Measurements from ENCODE around the gene CCDC74A. TPM values are rescaled to one million over a fixed set of nuclear protein-coding genes. Genes with fewer than 3 reads are reported as not detected.
A peak's percentile ranks its signal among the peaks of the same experiment; 100 is the strongest.
"Not testable (repeated sequence)": the region's sequence is repeated elsewhere in the genome, so short reads cannot be mapped to it uniquely, and the experiment has no call there.

CCDC74A gene
- total RNA-seq, 1 experiment from 2014 or later: 7.8 TPM

DNA sequence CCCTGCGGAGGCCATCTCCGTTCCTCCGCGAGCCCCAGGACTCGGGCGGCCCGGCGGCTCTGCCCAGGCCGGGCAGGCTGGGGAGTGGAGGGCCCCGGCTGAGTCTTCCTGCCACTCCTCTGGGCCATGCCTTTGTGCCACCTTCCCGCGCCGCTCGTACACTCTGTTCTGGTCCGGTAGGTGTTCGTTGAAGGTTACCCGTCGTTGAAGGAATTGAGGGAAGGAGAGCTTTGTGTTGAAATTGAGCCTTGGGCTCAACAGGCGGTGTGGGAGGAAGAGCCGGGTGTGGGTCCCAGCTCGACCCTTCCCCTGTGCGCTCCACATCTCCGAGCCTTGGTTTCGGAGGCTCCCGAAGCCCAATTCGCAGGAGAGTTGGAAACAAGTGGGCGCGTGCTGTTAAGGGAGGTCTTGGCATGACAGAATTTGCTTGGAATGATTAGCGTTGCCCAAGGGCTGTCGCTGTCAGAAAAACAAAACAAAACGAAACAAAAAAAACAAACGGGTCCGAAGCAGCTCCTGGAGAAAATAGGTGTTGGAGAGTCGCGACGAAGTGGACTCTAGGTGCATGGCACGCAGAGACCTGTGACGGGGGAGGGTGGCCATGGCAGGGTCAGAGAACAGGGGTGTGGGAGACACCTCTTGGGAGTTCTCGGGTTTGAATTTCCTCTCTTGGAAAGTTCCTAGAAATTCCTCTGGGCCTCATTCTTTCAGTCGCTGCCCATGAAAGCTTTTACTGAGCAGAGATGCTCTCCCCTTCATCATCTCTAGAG, 34.3 kb upstream of the CCDC74A start:
- H3K27ac ChIP-seq (ENCODE audit: low read length): peak overlapping the region; percentile 44; the same call in 1 of the 2 replicates
- no peaks in the 10 kb centered on the region for H3K27me3 ChIP-seq (ENCODE audit: low read length)
- peak overlapping the region; percentile 93 for H3K9ac ChIP-seq (ENCODE audit: low read length)
- H3K79me2 ChIP-seq (ENCODE audit: low read length): peaks cover 85% of the 10 kb centered on the region
- H3K4me3 ChIP-seq (ENCODE audit: low read length): peak overlapping the region; percentile 91
- H3K36me3 ChIP-seq (ENCODE audit: insufficient read depth, low read length): no peaks in the 10 kb centered on the region; the same call in 1 of the 2 replicates
- H3K9me2 ChIP-seq (replicated peaks; ENCODE audit: insufficient read depth, low read length): no peaks in the 10 kb centered on the region
- peak; percentile 54 for DNase-seq
- peak overlapping the region; percentile 72; the same call in 1 of the 2 replicates for H2AFZ ChIP-seq (ENCODE audit: low read length)
- H3K4me2 ChIP-seq (ENCODE audit: low read depth, low read length, poor library complexity, severe bottlenecking): peak overlapping the region; percentile 76
- H4K20me1 ChIP-seq (ENCODE audit: insufficient read depth, low read depth, low read length): peaks cover 16% of the 10 kb centered on the region
- H3K9me3 ChIP-seq (ENCODE audit: low read length): no peaks in the 10 kb centered on the region
- peaks cover 51% of the 10 kb centered on the region for H3K4me1 ChIP-seq (ENCODE audit: low read length)

DNA sequence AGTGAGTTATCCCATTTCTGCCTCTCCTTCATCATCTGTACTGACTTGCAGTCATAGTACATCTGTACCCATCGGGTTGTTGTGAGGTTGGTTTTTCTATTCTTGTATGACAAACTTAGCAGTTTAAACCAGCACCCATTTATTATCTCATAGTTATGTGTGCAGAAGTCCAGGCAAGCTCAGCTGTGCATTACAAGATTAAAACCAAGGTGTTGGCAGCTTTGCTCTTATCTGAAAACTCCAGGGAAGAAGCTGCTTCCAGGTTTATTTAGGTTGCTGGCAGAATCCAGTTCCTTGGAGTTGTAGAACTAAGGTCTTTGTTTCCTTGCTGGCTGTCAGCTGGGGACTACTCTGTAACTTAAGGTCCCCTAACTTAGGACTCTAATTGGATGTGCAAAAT, 32.2 kb upstream of the CCDC74A start:
- not testable (repeated sequence) for H3K27ac ChIP-seq (ENCODE audit: low read length); H3K9me2 ChIP-seq (replicated peaks; ENCODE audit: insufficient read depth, low read length)

DNA sequence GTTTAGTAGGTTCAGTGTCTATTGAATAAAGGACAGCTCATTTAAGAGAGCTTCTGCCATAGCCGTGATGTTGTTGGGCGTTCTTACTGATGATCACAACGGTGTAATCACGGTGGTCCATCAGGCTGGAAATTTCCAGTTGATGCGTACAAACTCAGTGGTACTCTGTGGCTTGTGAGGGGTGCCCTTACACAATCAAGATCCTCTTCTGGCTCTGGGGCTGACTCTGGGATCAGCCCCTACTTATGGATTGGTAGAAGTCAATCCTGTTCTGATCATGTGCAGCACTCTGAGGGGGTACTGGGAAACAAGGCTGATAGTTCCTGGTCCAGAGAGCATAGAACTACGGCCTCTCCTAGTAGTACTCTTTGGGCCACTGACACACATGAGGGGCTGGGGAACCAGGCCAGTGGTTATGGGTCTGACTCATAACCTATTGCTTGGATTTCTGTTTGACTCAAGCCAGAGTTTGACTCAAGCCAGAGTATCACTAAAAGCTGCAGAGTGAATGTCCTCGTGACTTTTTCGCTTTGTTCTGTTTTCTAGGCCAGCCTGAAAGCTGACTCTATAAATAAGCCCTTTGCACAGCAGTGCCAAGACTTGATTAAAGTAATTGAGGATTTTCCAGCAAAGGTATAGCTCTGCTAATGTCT, 29.2 kb upstream of the CCDC74A start:
- H3K9me2 ChIP-seq (replicated peaks; ENCODE audit: insufficient read depth, low read length); H3K4me3 ChIP-seq (ENCODE audit: low read length); H3K36me3 ChIP-seq (ENCODE audit: insufficient read depth, low read length); H3K9me3 ChIP-seq (ENCODE audit: low read length); DNase-seq; H3K4me2 ChIP-seq (ENCODE audit: low read depth, low read length, poor library complexity, severe bottlenecking); H3K9ac ChIP-seq (ENCODE audit: low read length); H2AFZ ChIP-seq (ENCODE audit: low read length); H3K27me3 ChIP-seq (ENCODE audit: low read length); H3K27ac ChIP-seq (ENCODE audit: low read length): not testable (repeated sequence)
- peaks cover 58% of the 10 kb centered on the region for H3K79me2 ChIP-seq (ENCODE audit: low read length)
- peaks cover 34% of the 10 kb centered on the region for H3K4me1 ChIP-seq (ENCODE audit: low read length)
- H4K20me1 ChIP-seq (ENCODE audit: insufficient read depth, low read depth, low read length): peaks cover 16% of the 10 kb centered on the region

More for the DNA sequence above, 32.2 kb upstream of the CCDC74A start:
- H3K4me3 ChIP-seq (ENCODE audit: low read length); H3K9ac ChIP-seq (ENCODE audit: low read length); DNase-seq; H3K36me3 ChIP-seq (ENCODE audit: insufficient read depth, low read length); H3K4me2 ChIP-seq (ENCODE audit: low read depth, low read length, poor library complexity, severe bottlenecking); H3K27me3 ChIP-seq (ENCODE audit: low read length); H2AFZ ChIP-seq (ENCODE audit: low read length); H3K9me3 ChIP-seq (ENCODE audit: low read length): not testable (repeated sequence)
- peaks cover 78% of the 10 kb centered on the region for H3K79me2 ChIP-seq (ENCODE audit: low read length)
- H3K4me1 ChIP-seq (ENCODE audit: low read length): peaks cover 41% of the 10 kb centered on the region
- peaks cover 16% of the 10 kb centered on the region for H4K20me1 ChIP-seq (ENCODE audit: insufficient read depth, low read depth, low read length)

DNA sequence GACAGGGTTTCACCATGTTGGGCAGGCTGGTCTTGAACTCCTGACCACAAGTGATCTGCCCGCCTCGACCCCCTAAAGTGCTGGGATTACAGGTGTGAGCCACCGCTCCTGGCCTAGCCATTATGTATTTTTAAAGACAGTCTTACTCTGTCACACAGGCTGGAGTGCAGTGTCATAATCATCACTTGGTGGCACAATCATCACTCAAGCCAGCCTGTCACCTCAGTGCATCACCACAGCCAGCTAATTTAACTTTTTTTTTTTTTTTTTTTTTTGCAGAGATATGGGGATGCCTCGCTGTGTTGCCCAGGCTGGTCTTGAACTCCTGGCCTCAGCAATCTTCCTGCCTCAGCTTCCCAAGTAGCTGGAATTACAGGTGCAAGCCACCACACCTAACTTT, 24.1 kb upstream of the CCDC74A start:
- H3K9me3 ChIP-seq (ENCODE audit: low read length); H3K4me2 ChIP-seq (ENCODE audit: low read depth, low read length, poor library complexity, severe bottlenecking); H3K79me2 ChIP-seq (ENCODE audit: low read length); H3K36me3 ChIP-seq (ENCODE audit: insufficient read depth, low read length); H4K20me1 ChIP-seq (ENCODE audit: insufficient read depth, low read depth, low read length); DNase-seq; H2AFZ ChIP-seq (ENCODE audit: low read length); H3K9ac ChIP-seq (ENCODE audit: low read length); H3K4me3 ChIP-seq (ENCODE audit: low read length); H3K27me3 ChIP-seq (ENCODE audit: low read length); H3K4me1 ChIP-seq (ENCODE audit: low read length); H3K27ac ChIP-seq (ENCODE audit: low read length); H3K9me2 ChIP-seq (replicated peaks; ENCODE audit: insufficient read depth, low read length): not testable (repeated sequence)

- H3K9ac ChIP-seq (ENCODE audit: low read length); H4K20me1 ChIP-seq (ENCODE audit: insufficient read depth, low read depth, low read length); H3K79me2 ChIP-seq (ENCODE audit: low read length); H3K9me3 ChIP-seq (ENCODE audit: low read length); H3K4me1 ChIP-seq (ENCODE audit: low read length); H3K27me3 ChIP-seq (ENCODE audit: low read length); H3K9me2 ChIP-seq (replicated peaks; ENCODE audit: insufficient read depth, low read length); H3K4me2 ChIP-seq (ENCODE audit: low read depth, low read length, poor library complexity, severe bottlenecking); H3K36me3 ChIP-seq (ENCODE audit: insufficient read depth, low read length); H2AFZ ChIP-seq (ENCODE audit: low read length); H3K4me3 ChIP-seq (ENCODE audit: low read length); H3K27ac ChIP-seq (ENCODE audit: low read length); DNase-seq: not testable (repeated sequence)
These were observed 23.5 kb upstream of the CCDC74A start for GRCh38 chr2:131504082-131504750.

- H3K9me2 ChIP-seq (replicated peaks; ENCODE audit: insufficient read depth, low read length): no peaks in the 10 kb centered on the region
- H3K9me3 ChIP-seq (ENCODE audit: low read length): no peaks in the 10 kb centered on the region
- no peaks in the 10 kb centered on the region for H3K4me1 ChIP-seq (ENCODE audit: low read length)
- H3K27me3 ChIP-seq (ENCODE audit: low read length): no peaks in the 10 kb centered on the region
- no peaks in the 10 kb centered on the region for H3K79me2 ChIP-seq (ENCODE audit: low read length)
- H3K4me2 ChIP-seq (ENCODE audit: low read depth, low read length, poor library complexity, severe bottlenecking): no peak overlapping the region
- no peaks in the 10 kb centered on the region for H4K20me1 ChIP-seq (ENCODE audit: insufficient read depth, low read depth, low read length)
- no peak overlapping the region for H2AFZ ChIP-seq (ENCODE audit: low read length)
- no peak overlapping the region for H3K9ac ChIP-seq (ENCODE audit: low read length)
- no peak overlapping the region for H3K4me3 ChIP-seq (ENCODE audit: low read length)
- H3K27ac ChIP-seq (ENCODE audit: low read length): no peak overlapping the region
- DNase-seq: no peak
- peaks cover 3% of the 10 kb centered on the region; the same call in 1 of the 2 replicates for H3K36me3 ChIP-seq (ENCODE audit: insufficient read depth, low read length)
These were observed 18.1 kb upstream of the CCDC74A start for GRCh38 chr2:131509615-131510014.

- not testable (repeated sequence) for H4K20me1 ChIP-seq (ENCODE audit: insufficient read depth, low read depth, low read length); H3K9ac ChIP-seq (ENCODE audit: low read length); H3K4me3 ChIP-seq (ENCODE audit: low read length); H3K9me2 ChIP-seq (replicated peaks; ENCODE audit: insufficient read depth, low read length); DNase-seq; H3K27me3 ChIP-seq (ENCODE audit: low read length); H3K79me2 ChIP-seq (ENCODE audit: low read length); H3K27ac ChIP-seq (ENCODE audit: low read length); H3K36me3 ChIP-seq (ENCODE audit: insufficient read depth, low read length); H3K4me1 ChIP-seq (ENCODE audit: low read length); H2AFZ ChIP-seq (ENCODE audit: low read length); H3K4me2 ChIP-seq (ENCODE audit: low read depth, low read length, poor library complexity, severe bottlenecking); H3K9me3 ChIP-seq (ENCODE audit: low read length)
These were observed 16.3 kb upstream of the CCDC74A start for GRCh38 chr2:131511291-131511968.

Measured in Karpas-422 (cell line).